ENCODE data around the gene ARID2.

ARID2 gene

GRCh38 chr12:45946435-45946834, 216.9 kb downstream of the ARID2 start:
- no peak for DNase-seq

GRCh38 chr12:45948546-45948945, 219.0 kb downstream of the ARID2 start:
- no peak for DNase-seq
